ENCODE data around the gene CD207. TPM values are rescaled to one million over a fixed set of nuclear protein-coding genes. Genes with fewer than 3 reads are reported as not detected.

The CD207 gene
- total RNA-seq, 1 donor from 2014 or later: not detected

GRCh38 chr2:70828914-70829824 is 6.4 kb downstream of the CD207 start:
- Mint-ChIP-seq H3K4me3 (no peak overlapping the region), H3K9me3 (no peaks in the 10 kb centered on the region), H3K4me1 (peaks cover 4% of the 10 kb centered on the region), H3K27ac (no peak overlapping the region), H3K27me3 (ENCODE audit: low read depth) (peaks cover 69% of the 10 kb centered on the region), H3K36me3 (no peaks in the 10 kb centered on the region)
- no peak for DNase-seq (ENCODE audit: low spot score in 2 of 2, unreplicated experiment in 2 of 2)
- TF ChIP-seq, protein P1, sequence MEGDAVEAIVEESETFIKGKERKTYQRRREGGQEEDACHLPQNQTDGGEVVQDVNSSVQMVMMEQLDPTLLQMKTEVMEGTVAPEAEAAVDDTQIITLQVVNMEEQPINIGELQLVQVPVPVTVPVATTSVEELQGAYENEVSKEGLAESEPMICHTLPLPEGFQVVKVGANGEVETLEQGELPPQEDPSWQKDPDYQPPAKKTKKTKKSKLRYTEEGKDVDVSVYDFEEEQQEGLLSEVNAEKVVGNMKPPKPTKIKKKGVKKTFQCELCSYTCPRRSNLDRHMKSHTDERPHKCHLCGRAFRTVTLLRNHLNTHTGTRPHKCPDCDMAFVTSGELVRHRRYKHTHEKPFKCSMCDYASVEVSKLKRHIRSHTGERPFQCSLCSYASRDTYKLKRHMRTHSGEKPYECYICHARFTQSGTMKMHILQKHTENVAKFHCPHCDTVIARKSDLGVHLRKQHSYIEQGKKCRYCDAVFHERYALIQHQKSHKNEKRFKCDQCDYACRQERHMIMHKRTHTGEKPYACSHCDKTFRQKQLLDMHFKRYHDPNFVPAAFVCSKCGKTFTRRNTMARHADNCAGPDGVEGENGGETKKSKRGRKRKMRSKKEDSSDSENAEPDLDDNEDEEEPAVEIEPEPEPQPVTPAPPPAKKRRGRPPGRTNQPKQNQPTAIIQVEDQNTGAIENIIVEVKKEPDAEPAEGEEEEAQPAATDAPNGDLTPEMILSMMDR (IDR thresholded peaks at IDR 0.05; ENCODE audit: unreplicated experiment): no peak

DNA sequence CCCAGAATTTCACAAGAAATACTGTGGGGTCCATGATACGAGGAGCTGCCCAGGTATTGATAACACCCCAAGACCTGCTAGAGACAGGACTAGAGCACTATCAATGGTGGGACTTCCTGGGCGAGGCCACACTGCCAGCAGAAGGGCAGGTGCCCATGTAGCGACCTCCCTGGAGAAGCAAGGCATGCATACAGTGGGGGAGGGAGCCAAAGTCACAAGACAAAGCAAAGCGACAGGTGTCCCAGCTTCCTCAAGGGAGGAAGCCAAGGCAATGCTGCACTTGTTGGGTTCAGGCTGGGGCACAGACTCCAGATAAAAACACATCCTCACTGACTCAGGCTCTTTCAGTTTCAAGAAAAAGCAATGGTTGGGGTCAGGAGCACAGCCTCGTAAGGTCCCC is 7.5 kb downstream of the CD207 start:
- Mint-ChIP-seq H3K27ac (no peak overlapping the region), H3K27me3 (ENCODE audit: low read depth) (peaks cover 69% of the 10 kb centered on the region), H3K4me1 (peaks cover 4% of the 10 kb centered on the region), H3K9me3 (no peaks in the 10 kb centered on the region), H3K4me3 (no peak overlapping the region), H3K36me3 (no peaks in the 10 kb centered on the region)
- DNase-seq (ENCODE audit: low spot score in 2 of 2, unreplicated experiment in 2 of 2): no peak
- TF ChIP-seq, protein P1 (IDR thresholded peaks at IDR 0.05; ENCODE audit: unreplicated experiment): no peak

DNA sequence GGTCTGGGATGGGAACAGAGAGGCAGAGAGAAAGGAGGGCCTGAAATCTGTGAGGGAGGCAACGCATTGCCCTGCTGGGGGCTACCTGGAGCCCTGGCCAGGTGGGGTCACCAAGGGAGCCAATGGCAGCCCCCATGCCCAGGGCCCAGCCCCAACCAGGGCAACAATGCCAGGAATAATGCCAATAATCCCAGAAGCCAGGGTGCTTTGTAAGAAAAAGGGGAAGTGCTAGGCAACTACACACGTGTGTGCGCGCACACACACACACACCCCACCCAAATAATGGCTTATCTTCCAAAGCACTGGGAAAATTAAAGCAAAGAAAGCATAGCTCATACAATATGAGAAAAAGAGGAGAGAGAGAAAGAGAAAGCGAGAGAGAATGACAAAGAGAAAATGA is 8.2 kb downstream of the CD207 start:
- Mint-ChIP-seq H3K27ac (no peak overlapping the region), H3K9me3 (no peaks in the 10 kb centered on the region), H3K27me3 (ENCODE audit: low read depth) (peaks cover 73% of the 10 kb centered on the region), H3K36me3 (no peaks in the 10 kb centered on the region), H3K4me3 (no peak overlapping the region), H3K4me1 (peaks cover 4% of the 10 kb centered on the region)
- DNase-seq (ENCODE audit: low spot score in 2 of 2, unreplicated experiment in 2 of 2): no peak
- TF ChIP-seq, protein P1 (IDR thresholded peaks at IDR 0.05; ENCODE audit: unreplicated experiment): no peak

DNA sequence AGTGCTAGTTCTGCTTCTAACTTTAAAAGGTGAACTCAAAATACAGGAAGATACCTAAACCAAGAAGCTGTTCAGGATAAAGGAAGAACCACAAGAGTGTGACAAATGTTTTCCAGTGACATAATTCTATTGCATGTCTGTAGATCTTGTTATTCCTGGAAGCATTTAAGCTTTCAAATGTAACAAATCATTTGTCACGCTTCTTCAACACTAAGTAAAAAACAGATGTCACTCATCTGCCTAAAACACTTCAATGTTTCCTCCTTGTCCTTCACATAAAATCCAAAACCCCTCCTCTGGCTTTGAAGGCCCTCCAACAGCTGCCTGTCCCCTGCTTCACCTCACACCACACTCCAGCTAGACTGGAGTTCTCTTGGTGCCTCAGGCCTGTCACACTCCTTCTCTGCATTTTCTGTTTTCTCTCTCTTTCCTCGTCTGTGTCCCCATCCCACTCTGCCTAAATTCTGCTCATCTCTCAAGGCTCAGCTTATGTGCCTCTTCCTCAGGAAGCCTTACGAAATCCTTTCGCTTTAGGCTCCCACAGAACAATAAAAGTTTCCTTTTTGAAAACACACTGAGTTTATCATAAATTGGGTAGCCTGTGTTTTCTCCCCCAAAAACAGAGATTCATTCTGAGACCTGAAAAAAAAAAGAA is 8.8 kb downstream of the CD207 start:
- peaks cover 74% of the 10 kb centered on the region for H3K27me3 Mint-ChIP-seq (ENCODE audit: low read depth)
- no peaks in the 10 kb centered on the region for H3K36me3 Mint-ChIP-seq
- TF ChIP-seq, protein P1 (IDR thresholded peaks at IDR 0.05; ENCODE audit: unreplicated experiment): no peak
- no peak overlapping the region for H3K4me3 Mint-ChIP-seq
- no peak overlapping the region for H3K27ac Mint-ChIP-seq
- no peaks in the 10 kb centered on the region for H3K9me3 Mint-ChIP-seq
- H3K4me1 Mint-ChIP-seq: peaks cover 4% of the 10 kb centered on the region
- DNase-seq (ENCODE audit: low spot score in 2 of 2, unreplicated experiment in 2 of 2): no peak

GRCh38 chr2:70823249-70823648 is 12.4 kb downstream of the CD207 start:
- Mint-ChIP-seq H3K4me3 (no peak overlapping the region), H3K4me1 (peaks cover 4% of the 10 kb centered on the region), H3K9me3 (no peaks in the 10 kb centered on the region), H3K27me3 (ENCODE audit: low read depth) (peaks cover 69% of the 10 kb centered on the region), H3K27ac (no peak overlapping the region), H3K36me3 (no peaks in the 10 kb centered on the region)
- DNase-seq (ENCODE audit: low spot score in 2 of 2, unreplicated experiment in 2 of 2): no peak
- TF ChIP-seq, protein P1 (IDR thresholded peaks at IDR 0.05; ENCODE audit: unreplicated experiment): no peak

Data from mesothelial cell of epicardium (in vitro differentiated cells).